Islet of Langerhans (tissue), 1 donor: Measurements from ENCODE around the gene SNRNP48.

Experiments
- FAIRE-seq: peaks from one replicate; lab custom pipeline; 2011; peaks lifted over from hg19 to GRCh38; lab: Jason Lieb, UNC

SNRNP48 gene

DNA sequence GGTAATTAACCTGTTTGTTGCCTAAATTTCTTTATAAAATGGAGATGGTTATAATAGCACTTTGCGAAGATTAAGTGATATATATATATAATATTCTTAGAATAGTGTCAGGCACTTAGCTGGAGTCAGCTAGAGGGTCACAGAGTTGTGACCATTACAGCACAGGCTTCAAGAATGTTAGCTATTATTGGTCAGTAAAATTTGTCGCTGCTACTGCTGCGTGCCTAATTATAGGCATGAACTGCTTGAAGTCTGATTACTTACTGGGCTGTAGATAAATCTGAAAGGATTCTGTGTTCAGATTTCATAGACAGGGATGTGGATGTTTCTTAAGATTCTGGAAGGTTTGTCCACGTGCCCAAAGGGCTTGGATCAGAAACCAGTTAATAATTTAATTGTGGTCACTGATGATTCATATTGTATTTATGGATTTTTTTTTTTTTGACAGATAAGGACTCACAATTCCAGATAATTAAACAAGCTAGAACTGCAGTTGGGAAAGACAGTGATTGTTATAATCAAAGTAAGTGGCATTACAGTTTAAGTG, 4.7 kb downstream of the SNRNP48 start:
- FAIRE-seq, result no peak

DNA sequence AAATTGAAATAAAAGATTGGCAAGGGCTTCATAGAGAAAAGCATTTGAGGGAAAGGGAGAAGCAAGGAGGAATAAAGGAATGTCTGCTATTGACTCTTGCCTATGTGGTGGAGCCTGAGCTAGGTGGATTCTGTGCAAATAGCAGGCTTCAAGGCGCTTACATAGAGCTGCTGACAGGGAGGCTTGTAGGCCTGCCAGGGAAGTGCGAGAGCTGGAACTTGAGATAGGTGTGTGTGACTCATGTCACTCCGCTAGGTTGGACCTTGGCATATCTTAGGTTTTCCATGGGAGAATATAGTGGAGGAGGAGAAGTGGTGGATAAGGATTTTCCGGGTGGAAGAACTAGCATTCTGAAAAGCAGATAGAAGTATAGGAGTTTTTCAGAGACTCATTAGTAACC, 14.0 kb downstream of the SNRNP48 start:
- no peak for FAIRE-seq

DNA sequence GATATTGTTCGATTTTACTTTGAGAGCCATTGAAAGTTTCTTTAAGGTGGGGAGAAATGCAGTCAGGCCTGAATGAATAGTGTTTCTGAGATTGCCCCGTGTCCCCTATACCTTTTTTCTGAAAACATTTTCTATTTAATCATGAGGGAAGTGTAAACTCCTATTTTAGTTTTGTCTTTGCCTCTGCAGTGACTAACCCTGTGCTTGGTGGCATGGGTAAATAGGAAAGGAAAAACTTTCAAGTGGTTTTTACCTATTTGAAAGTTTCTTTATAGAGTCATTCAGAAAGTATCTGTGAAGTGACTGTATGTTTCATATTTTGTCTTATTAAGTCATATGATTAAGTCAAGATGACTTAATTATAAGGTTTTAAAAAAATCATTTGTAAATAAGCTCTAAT, 14.5 kb downstream of the SNRNP48 start:
- no peak for FAIRE-seq

DNA sequence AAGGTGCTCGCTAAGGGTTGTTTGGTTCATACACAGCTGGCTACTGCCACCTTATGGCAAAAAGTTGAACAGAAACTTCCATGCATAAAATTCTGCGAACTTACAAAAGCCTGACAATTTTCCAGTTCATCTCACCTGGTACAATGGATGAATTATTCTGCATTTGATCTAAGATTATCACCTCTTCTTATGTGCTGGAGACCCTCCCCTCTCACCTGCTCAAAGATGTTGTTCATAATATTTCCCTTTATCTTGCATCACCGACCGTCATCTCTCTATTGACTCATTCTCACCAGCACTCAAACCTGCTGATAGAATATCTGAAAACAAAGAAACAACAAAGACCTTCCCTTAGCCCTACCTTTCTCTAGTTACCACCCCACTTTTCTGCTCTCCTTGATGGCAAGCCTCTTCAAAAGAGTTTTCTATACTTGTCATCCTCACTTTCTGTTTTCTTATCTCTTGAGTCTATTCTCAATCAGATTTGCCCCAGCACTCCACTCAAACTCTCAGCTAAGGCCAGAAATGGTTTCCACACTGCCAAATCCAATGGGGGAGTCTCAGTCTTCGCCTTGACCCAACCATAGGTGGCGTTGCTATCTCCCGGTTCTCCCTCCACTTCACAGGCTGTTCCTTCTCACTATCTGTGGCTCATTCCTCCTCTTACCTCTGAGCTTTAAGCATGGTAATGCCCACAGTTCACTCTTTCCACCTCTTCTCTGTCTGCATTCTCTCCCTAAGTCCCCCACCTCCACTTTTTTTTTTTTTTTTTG, 25.8 kb downstream of the SNRNP48 start:
- peak; percentile 96 for FAIRE-seq

DNA sequence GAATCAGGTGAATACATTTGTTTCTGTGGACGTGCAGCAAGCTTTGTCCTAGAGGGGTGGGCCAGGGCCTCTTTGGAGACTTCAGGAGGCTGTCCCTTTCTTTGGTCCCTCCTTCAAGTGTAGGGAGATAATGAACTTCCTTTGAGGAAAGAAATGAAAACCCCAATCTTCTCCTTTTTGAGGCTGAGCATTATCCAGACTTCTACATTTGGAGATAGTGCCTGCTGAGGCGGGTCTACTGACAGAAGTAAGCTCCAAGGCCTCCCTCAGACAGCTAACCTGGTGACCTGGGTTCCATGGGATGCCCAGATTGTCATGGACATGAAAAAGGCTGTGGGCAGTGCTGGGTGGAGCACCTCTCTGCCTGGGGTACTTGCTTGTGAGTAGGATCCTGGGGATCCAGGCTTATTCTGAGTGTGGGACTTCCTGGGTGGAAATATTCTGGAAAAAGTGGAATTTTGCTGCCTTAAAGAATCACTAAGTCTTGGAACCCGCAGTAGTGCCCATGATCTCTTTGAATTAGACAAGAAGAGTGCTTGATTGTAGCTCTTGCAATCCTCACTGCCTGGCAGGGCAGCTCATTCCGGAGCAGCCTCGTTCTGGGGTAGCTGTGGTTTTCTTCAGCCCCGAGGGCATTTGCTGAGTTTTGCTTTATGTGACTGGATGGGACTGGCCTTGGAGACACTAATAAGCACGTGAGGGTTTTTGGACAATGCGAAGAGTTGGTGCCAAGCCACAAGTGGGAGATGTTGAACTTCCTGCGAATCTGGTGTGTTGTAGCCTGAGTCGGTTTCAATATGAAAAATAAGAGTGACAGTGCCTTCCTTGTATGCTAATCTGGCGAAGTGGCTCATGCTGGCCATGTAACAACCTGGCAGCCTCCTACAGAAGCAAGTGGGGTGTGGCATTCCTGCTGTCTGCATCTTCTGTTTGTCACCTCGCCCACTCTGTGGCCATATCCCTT, 28.1 kb downstream of the SNRNP48 start:
- no peak for FAIRE-seq

DNA sequence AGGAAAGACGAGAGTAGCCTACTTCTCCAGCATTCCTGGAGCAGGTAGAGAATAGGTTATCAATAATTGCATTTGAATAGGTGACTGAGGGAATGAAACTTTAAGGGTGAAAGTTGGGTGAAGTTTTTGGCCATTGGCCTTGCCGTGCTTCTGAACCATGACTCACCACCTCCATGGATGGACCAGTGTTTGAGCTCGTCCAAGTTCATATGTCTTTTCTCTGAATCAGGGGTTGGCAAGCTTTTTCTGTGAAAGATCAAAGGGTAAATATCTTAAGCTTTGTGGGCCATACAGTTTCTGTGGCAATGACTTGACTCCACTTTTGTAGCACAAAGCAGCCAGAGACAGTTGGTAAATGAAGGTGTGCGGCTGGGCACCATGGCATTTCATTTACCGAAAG, 31.8 kb downstream of the SNRNP48 start:
- no peak for FAIRE-seq

DNA sequence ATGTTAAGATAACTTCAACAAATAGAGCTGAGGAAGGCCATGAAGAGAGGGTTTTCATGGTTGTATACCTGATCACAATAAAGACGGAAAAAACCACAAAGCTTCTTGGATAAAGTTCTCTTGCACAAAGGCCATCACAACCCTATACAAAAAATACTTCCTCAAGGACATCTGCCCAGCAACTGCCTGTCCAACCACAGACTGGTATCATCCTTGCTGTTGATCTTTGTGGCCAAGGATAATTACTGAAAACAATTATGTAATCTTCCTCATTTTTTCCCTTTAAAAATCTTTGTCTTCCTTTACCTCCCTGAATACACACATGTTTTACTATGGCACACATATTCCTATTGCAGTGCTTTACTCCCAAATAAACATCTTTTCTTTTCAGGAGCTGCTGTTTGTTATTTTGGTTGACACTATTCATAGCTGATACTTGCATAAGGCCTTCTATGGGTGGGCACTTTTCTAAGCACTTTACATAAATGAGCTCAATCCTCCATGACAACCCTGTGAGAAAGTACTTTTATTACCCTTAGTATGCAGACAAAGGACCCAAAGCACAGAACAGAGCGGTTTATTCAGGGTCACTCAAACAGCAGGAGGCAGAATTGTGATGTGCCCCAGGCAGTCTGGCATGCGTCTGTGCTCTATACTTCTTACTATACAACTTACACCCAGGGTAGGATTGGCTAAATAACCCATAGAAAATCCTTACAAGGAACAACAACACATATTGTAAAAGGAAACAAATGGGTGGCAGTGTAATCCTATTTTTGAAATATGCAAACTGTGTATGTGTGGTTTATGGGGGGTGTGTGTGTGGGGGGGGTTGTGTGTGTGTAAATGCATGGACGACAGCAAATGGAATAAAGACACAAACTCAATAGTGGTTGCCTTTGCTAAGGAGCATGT, 35.1 kb downstream of the SNRNP48 start:
- FAIRE-seq, result no peak

DNA sequence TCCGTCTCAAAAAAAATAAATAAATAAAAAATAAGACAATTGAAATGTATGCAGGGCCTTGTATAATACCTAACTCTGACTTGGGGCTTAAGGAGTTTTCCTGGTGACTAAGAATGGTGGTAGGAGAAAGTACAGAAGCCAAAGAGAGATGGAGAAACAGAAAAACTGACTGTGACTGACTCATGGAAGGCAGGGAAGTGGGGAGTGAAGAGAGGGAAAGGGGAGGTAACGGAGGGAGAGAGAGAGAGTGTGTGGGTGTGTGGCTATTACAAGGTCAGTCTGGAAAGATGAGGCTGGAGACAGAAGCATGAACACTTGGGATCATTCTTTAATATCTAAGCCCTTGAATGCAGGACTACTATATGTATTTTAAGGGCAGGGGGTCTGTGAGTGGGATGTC, 38.5 kb downstream of the SNRNP48 start:
- no peak for FAIRE-seq

DNA sequence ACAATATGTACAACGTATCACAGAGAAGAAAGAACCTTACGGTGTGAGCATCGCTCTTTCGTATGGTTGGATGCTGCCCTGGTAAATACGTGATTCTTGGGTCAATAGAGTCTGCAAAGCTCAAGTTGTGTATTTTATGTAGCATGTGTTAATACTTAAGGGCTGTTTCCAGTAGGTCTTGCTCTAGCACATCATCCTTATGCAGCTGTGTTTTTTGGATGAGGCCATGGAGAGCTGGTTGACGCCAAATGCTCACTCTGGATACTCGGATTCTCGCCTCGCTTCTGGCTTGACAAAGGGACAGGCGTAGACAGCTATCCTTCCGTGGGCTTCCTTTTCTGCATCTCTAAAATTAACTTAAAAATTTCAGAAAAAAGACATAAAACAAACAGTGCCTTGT, 38.9 kb downstream of the SNRNP48 start:
- FAIRE-seq, result no peak

DNA sequence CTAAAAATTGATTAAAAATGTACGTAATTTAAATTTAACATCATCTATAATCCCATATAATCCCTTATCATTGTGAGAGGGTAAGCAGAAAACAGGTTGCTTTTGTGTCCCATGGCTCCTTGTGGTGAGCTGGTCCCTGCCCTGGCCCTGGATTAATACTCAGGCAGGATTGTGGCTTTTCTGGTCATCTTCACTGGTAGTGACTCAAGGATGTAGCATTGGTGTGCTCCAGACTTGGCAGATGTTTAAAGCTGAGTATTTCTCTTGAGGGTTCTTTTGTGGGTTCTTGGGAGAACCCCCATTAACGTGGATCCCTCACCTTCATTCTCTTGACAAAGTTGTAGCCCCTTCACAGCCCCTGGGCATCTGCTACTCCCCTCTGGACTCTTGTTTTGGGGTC, 39.3 kb downstream of the SNRNP48 start:
- FAIRE-seq, result no peak

DNA sequence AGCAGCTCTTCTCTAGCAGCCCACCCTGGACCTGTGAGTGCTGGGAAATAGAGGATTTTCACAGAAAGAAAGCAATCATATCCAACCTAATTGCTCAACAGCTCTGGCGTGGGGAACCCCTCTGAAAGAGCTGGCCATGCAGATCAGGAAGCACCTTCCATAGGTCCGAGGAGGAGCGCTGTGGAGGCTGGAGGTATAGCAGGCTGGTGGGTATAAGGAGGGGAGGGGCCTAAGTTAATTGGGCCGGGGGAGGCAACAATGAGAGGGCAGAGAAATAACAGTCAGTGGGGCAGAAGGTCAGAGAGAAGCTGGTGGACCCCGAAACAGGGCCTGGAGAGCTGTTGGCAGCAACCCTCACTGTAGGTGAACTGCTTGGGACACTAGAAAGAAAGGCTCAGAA, 40.8 kb downstream of the SNRNP48 start:
- no peak for FAIRE-seq

DNA sequence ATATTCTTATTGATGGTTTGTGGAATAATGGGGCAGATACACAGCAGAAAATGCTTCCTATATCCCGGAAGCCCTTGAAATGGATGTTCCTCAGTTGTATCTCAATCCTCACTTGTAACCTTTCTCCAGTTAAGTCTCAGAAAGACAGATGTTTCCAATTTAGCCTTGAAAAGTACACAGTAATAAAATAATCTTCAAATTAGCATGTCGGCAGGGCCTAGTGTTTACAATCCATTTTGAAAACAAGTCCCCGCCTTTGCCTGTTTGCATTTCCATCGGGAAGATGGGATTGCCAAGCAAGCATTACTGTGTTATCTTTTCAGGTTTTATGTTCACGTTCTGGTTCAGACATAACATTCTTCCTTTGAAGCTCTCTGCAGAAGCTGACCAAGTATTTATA, 41.5 kb downstream of the SNRNP48 start:
- FAIRE-seq, result no peak

DNA sequence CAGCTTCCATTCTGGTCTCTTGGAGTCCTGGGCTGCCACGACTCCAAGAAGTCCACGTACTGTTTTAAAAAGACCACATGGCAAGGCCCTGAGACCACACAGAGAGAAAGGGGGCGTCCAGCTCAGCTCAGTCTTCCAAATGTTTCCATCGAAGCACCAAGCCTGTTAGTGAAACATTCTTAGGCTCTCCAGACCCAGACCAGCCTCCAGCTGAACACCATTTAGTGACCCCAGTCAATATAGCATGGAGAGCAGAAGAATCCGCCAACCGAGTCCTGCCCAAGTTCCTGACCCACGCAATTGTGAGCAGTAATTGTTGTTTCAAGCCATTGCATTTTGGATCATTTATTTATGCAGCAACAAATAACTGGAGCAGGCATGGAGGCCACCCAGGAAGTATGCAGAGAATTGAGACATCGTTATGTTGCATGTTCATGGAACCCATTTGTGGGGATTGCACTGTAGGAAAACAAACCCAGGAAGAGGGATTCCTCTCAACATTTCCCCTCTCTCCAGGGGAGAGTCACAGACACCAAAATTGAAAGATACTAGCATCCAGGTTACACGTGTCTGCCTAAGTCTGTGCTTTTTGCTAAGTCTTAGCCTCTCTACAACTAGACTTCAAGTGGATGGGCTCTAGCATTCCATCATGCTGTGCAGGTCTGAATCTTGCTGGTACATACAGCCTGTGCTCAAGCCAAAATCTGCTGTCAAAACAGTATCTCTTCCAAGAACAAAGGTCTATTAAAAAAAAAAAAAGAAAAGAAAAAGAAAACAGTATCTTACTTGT, 42.7 kb downstream of the SNRNP48 start:
- FAIRE-seq, result no peak

DNA sequence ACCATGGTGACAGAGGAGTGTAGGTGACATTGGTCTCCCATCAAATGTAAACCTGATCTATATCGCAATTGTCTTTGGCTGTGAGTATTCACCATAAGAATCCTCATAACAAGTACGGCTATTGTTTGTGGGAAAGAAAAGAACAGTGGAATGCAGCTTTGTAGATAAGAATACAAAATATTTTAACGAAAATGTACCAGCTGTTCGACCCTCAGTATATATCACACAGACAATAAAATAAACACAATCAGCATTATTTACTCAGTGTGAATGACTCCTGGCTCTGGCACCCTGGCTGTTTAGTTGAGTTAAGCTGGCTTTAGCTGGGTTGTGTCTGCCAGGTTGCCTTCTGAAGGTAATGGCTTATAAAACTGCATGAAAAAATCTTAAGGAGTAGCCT, 43.4 kb downstream of the SNRNP48 start:
- no peak for FAIRE-seq

DNA sequence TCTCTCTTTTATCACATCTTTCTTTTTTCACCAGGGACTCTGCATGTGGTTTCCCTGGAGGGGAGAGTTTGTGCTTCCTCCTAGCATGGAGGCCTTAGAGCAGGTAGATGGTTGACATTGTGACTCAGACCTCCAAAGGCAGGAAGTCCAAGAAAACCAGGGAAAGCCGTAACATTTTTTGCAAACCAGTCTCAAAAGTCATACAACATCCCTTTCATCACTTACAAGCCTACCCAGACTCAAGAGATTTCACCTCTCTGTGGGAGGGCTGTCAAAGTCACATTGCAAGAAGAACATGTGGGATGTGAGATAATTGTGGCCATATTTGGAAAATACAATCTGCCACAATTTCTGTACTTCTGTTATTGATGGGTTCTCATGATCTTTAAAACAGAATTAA, 46.2 kb downstream of the SNRNP48 start:
- FAIRE-seq, result no peak

DNA sequence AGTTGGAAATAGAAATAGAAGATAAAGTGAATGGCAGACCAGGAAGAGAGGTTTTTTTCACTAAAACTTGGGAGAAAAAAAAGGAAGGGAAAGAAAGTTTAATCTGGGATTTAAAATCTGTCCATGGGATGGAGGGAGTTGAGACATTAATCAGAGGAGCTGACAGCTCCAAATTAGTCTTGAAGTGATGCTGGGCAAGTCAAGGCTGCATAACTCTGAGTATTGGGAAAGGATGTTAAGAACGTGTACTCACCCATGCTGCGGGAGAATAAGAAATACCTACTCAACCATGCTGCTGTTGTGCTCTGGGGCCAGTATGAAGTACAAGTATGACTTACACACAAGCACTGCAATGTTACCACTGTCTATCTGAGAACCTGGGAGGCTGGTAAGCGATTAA, 47.5 kb downstream of the SNRNP48 start:
- FAIRE-seq, result no peak

DNA sequence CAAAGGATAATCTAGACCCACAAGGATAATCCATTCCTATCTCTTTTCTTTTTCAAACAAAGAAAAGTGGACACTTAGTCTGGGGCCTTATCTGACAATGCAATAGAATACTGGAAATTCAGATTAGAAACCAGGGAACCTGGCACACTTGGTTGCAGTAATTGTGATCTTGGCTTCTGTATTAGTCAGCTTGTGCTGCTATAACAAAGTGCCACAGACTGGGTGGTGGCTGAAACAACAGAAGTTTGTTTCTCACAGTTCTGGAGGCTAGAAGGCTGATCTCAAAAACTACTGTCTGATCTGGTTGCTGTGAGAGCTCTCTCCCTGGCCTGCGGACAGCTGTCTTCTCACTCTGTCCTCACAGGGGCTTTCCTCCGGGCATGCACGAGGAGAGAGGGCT, 49.4 kb downstream of the SNRNP48 start:
- no peak for FAIRE-seq

DNA sequence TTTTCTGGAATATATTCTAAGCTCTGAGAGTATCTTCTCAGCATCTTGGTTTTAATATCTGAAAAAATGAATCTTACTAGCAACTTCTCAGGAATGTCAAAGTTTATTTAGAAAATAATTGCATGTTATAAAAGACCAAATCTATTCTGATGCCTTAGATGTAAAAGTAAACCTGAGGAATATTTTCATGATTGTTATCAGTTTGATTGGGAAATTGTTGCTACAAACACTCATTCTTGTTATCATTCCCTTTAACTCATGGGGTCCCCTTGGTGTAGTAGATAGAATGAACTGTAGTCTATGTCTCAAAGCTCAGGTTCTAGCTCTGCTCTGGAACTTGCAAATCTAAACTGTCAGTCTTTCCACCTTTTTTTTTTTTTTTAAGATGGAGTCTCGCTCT, 50.0 kb downstream of the SNRNP48 start:
- no peak for FAIRE-seq

DNA sequence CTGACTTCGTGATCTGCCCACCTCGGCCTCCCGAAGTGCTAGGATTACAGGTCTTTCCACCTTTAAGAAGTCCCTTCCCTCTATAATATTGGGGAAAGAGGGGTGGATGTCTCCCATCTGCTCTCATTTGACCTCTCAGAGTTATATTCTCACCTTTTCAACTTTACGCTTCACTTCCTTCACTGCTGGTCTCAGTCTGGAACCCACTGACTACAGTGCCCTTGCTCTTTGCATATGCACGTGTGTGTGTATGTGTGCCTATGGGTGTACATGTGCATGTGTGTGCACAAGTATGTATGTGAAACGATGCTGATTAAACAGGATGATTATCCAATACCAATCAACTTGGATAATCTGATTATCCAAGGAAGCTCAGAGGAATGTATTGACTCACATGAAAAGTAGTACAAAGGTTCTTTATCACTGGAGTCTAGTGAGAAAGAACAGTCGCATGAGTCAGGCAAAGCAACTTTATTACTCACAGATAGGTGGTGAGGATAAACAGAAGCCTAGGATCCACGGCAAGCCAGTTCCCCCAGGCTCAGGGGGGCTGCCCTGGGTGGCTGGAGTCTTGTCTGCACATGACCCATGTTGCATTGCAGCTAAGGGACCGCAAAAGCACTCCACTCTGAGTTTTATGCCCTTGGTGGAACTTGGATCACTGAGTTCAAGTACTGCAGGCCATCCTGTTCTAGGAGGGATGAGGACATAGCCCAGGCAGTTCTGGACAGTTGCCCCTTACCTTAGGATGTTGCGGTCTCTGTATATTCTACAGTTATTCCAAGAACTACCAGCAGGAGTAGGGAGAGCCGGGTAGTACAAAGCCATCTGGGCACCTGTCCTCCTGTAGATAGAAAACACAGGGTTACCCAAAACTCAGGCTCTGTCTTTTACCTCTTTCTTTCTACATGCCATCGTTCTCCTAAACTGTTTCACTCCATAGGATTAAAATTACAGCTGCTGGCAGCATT, 50.9 kb downstream of the SNRNP48 start:
- no peak for FAIRE-seq

DNA sequence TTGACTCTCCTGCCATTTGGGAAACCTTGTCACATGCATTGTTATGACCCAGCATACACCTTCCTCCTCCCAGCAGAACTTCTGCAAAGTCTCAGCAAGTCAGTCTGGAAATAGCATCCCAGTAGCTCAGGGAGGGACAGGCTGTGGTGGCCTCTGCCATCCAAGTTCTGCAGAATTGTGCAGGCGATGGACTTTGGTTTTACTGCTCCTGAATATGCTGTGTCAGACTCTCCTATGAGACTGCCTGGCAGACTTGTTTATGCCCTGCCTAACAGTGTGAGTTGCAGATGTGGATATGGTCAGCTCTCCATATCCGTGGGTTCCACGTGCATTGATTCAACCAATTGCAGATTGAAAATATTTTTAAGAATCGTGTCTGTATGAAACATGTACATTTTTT, 52.8 kb downstream of the SNRNP48 start:
- no peak for FAIRE-seq
